ENCODE measurements around the gene SYT13.

The SYT13 gene, protein sequence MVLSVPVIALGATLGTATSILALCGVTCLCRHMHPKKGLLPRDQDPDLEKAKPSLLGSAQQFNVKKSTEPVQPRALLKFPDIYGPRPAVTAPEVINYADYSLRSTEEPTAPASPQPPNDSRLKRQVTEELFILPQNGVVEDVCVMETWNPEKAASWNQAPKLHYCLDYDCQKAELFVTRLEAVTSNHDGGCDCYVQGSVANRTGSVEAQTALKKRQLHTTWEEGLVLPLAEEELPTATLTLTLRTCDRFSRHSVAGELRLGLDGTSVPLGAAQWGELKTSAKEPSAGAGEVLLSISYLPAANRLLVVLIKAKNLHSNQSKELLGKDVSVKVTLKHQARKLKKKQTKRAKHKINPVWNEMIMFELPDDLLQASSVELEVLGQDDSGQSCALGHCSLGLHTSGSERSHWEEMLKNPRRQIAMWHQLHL

DNA sequence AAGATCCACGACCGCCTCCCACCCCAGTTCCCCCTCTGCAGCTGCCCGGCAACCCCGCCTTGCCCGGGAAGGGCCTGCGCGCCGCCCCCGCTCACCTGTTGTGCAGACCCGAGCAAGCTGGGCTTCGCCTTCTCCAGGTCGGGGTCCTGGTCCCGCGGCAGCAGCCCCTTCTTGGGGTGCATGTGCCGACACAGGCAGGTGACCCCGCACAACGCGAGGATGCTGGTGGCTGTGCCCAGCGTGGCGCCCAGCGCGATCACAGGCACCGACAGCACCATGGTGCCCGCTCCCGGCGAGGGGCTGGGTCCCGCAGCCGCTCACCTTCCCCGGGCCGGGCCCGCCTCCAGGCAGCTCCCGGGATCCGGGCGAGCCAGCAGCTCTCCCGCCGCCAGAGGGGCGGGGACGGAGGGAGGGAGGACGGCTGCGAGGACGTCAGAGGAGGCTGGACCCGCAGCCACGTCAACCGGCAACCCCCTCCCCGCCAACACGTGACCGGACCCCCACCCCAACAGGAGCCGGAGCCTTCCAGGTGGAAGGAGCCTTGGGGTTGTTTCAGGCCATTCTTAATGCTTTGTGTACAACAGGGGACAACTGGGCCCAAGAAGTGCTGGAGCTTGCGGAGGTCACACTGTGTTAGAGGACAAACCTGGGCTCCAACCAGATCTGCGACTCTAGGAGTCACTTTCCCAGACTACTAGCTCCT lies at the start of gene SYT13:
Gene SYT13, minus strand, starts transcription at position 412 of the 703 bp plus-strand sequence. Its CDS starts 134 bp downstream, at position 278.
- no peak for DNase-seq

DNA sequence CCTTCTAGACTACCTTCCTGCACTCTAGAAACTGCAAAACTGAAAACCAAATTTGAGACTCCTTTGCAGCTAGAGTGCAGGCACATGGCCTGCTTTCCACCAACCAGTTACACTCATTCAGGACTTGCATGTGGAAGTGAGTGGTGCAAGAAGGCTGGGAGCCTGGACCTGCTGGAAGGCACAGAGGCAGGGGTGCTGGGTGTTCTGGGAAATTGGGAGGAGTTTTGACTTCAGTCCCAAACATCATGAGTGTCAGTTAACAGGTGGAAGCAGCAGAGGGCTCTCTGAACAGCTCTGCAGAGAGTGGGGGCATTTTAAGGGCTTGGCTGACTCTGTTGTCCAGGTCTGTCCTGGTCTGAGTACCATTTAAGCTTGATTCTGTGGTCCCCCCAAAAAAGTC lies 49.3 kb upstream of the SYT13 start:
- DNase-seq, result no peak

DNA sequence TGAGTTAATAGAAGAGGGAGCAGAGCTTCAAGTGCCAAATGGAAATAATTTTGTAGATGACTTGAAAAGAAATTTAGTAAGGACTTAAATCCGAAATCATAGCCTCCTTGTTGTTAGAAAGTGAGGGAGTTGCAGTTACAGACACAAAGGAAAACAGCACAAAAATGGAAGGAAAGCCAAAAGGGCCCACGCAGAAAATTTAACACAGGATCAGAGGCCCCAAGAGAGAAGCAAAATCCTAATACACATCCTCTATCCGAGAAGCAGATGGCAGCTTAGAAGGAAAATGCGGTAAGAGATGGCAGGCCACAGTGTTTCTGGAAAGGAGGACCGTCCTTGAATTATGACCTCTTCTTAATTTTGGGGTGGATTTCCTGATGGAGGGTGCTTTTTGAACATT lies 48.7 kb upstream of the SYT13 start:
- DNase-seq, result no peak

DNA sequence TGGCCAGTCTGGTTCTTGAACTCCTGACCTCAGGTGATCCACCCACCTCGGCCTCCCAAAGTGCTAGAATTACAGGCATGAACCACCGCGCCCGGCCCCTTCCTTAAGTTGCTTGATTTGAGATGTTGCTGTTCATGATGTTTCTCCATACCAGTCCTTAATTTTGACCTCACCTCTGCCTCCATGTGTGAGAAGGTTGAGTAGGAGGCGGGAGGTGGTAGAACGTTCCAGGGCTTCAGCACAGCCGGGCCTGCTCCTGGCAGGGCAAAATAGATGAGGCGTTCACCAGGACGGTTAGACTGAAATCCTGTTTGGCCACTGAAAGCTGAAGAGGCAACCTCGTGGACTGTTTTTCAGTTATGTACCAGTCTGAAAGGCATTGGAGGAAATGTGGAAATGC lies 48.3 kb upstream of the SYT13 start:
- no peak for DNase-seq

DNA sequence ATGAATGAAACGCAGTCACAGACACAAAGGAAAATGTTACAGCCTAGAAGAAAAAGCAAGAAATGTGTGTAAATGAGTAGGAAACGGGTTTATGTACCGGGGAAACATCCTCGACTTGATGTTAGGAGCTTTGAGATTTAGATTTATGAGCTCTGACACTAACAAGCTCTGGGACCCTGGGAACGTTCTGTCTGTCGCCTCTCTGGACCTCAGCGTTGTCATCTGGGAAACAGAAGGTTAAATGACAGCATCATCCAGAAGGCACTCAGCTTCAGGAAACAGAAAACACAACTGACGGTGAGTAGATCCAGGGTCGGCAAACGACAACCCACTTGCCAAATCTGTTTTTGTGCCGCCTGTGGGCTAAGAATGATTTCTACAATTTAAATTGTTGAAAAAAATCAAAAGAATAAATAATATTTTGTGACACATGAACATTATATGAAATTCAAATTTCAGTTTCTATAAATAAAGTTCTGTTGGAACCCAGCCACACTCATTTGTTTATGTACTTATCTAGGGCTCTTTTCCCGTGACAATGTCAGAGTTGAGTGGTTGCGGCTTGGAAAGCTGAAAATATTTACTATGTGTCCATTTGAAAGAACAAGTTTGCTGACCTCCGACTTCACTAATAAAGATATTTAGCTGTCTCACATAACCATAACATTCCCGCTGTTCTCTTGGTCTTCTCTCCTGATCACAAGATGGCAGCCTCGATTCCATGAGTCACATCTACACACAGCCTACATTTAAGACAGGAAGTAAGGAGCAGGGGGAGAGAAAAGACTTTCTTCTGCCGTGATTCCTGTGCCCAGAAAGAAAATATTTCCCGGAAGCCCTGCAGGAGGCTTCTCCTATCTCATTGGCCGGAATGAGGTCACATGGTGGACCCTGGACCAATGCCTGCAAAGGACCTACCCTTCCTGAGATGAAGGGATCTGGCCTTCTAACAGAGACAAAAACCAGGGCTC lies 47.1 kb upstream of the SYT13 start:
- no peak for DNase-seq

DNA sequence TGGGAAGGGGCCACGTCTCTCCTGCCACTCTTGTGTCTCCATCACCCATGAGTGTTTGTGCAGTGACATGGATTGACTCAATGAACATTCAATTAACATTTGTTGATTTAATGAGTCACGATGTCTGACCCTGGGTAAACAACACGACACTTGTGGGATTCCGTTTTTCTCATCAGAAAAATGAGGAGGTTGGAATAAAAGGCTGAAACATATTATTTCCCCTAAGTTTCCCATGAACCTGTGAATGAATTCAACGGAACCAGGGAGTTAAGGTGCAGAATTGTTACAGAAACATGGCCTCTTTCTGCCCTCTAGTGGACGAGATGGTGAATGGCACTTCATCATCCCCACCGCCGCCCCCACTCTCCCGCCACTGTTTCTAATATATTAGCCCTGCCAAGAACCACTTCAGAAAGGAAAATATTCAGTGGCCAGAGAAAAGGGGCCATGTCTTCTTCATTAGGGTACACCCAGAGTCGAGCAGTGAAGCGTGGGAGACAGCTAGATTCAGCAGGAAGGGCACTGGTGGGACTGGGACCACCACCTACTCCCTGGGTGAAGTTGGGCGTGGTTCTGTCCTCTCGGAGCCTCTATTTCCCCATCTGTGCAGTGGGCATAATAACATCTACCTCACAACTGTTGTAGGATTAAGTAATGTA lies 46.3 kb upstream of the SYT13 start:
- no peak for DNase-seq

DNA sequence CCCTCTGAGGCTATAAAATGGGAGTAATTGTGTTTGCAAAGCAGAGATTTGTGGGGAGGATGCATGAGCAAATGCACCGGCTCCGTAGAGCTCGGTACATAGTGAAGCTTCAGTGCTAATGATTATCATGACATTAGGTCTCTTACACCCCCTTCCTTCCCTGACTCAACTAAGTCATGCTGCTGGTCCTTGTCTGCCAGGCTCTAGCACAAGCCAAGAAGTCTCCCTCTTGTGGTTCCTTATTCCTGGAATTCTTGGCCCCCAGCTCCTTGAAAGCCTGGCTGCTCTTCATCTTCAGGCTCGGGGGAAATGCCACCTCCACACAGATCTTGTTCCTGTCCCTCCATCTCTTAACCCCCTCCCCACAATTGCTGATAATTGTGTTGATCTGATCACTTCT lies 45.7 kb upstream of the SYT13 start:
- no peak for DNase-seq

DNA sequence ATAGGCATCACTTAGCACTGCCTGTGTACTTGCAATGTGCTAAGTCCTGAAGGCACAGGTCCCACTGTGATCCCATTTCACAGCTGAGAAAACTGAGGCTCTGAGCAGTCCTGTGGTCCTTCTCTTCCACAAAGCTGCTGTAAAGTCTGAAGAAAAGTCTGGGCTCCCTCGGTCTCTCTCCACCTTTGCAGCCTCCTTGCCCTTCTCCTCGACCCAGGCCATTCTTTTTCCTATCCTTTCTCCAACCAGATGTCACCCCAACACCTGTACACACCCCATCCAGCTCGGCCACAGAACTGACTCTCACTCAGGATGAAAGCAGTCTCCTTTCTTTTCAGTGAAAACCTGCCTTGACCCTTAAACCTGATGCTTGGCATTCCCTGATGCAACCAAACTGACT lies 42.6 kb upstream of the SYT13 start:
- DNase-seq, result no peak

DNA sequence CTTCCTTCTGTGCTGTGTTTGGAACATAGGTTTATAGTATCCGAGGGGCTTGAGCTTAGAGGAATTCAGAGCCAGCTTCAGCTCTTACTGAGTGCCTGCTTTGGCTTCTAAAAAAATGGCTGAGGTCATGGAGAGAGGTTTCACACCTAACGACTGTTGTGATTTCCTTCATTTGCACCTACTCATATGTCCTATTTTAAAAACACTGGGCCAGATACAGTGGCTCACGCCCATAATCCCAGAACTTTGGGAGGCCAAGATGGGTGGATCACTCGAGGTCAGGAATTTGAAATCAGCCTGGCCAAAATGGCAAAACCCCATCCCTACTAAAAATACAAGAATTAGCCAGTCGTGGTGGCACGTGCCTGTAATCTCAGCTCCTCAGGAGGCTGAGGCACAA lies 38.3 kb upstream of the SYT13 start:
- DNase-seq, result no peak

DNA sequence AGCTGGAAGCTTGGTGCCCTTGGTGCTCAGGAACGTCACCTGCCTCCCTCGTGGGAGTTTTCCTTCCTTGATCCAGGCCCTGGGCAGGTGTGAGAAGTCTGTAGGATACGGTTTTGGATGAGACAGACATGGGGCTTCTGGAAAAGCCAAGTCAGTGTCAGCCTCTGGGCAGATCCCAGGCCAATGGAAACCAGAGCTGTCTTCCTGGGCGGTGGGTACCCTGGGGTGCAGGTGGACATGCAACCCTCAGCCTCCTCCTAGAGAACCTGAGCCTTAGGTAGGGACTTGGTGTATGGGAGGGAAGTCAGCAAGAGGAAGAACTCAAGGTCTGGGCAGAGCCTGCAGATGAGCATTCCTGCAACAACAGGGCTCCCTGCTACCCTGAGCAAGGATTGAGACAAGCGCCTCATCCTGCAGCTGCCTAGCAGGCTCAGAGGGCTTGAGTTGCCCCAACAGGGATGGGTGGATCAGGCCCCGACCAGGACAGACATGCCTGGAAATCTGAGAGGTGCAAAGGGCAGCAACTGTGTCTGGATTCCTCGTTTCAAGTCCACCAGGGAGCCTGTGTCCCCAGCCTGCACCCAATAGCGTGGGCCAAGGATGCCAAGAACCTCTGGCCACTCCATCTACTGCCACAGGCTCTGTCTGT lies 37.6 kb upstream of the SYT13 start:
- no peak for DNase-seq

DNA sequence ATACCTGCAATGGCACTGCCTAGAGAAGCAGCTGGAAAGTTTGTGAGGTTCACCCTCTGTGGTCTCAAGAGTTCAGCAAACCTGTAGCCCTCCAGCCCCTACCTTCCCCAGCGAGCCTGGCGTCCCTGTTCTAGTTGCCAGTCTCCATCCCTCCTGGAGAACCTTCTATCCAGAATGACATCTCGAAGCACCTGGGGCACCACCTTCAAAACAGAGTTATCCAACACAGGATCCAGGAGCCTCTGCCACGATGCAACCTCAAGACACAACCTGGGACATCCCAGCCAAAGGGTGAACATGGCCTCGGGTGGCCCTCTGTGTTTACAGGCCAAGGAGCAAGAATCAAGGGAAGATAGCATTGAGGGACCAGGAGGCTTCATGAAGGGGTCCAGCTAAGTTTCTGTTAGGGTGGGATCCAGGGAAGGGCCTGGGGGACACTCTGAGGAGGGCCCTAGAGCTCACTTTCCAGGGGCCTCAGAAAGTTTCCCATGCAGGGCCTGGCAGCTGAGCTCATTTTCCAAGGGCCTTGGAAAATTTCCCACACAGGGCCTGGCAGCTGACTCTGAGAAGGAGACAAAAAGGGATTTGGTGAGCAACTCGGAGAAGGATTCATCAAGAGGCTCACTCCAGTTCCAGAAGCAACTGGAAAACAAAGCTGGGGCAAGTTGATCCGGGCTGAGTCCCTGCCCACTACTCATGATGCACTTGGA lies 36.9 kb upstream of the SYT13 start:
- no peak for DNase-seq

DNA sequence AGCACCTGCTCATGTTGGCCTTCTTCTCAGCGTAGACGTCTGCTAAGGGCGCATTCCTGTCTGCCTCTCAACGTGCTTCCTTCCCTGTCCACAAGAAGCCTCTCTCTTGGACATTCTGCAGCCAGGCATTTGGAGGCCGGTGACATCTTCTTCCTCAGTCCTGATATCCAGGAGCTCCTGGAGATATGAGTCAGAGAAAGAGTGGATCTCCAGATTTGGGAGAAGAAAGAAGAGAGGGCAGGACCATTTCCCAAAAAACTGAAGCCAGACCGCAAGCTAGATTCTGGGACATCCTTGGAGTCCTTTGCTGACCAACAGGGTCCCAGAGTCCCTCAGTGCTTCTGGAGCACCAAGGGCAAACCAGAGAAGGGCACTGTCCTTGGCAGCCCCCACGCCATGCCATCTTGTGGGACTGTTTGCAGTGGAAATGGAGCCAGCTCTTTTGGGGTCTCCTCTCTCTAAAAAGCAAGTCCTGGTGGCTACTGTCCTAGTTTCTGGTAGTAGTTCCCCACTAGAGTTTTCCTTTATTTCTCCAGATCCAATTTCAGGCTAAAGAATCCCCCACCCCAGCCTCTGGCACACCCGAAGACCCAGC lies 36.1 kb upstream of the SYT13 start:
- DNase-seq, result no peak

DNA sequence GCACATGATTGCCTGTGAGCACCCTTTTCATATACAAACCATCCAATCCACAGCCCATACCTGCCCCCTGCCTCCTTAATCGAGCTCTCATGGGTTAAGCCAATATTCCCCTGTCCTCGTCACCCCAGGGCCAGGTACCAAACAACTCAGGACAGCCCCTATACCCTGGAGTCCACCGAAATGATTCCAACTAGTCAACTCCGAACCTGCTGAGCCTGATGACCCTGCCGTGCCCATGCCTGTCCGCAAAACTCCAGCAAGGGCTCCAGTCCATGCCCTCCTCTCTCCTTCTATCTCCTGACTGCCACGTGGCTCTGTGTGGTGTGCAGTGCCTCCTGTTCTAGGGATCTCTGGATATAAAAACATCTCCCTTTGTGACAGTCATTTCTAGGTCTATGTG lies 35.5 kb upstream of the SYT13 start:
- no peak for DNase-seq

DNA sequence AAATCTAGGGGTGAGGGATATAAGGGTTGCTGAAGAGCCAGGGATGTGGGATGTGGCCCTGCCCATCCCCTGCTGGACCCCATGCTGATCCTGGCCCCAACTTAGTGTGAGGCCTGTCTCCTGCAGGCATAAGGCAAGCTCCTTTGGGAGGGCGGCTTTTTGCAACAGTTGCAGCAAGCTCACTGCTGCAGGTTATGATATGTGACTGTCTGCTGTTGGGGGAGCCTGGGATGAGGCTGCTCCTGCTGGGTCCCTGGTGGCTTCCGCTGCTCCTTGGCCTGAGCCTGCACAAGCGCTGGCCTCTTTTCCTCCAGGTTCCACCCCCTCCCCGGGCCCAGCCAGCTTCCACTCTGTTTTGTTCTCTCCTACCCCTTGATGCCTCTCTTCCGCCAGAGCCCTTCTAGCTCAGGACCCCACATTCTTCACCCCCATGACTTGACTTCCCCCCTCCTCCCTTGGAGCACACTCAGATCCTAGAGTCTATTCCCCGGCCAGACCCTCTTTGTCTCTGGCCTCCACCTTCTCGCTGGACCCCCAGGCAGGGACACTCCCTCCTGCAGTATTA lies 35.0 kb upstream of the SYT13 start:
- no peak for DNase-seq

DNA sequence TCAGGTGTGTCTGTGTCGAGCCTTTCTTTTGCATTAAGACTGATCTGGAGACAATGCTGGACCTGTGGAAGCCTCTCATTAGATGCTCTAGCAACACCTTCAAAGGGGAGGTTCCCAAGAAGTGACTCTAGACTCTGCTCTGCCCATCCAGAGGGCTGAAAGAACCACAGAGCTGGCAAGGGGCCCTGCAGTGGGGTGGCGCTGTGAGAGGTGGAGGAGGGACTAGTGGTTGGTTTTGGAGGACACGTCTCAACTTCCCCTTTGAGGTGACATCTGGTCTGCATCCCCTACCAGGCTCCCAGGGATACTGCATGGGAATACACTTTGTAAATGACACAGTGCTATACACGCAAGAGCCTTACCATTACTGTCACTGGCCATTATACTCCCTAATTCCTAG lies 34.2 kb upstream of the SYT13 start:
- no peak for DNase-seq

DNA sequence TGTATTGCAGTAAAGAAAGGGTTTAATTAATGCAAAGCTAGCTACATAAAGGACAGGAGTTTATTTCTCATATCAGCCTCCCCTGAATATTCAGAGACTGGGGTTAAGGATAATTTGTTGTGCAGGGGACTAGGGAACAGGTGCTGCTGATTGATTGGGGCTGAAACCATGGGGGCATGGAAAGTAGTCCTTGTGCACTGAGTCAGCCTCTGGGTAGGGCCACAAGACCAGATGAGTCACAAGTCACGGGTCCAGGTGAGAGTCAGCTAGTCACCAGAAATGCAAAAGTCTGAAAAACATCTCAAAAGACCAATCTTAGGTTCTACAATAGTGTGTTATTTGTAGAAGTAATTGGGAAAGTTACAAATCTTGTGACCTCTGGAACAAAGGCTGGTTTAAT lies 32.9 kb upstream of the SYT13 start:
- DNase-seq, result no peak

DNA sequence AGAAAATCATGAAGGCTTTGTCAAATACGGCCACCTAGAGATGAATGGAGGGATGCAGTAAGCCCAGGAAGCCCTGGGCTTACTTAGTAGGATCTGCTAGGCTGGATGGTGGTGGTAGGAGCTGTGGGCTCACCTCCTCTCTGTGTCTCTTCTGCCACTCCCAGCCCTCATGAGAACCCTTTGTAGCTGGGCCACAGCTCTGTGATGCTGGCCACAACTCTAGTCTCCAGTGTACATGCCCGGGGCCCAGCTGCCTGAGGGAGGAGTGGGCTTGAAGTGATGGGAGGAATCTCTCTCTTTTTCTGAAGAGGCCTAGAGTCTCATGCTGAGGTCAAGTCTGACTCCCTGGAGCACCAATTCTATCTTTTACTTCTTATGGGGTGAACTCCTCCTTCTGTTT lies 32.4 kb upstream of the SYT13 start:
- no peak for DNase-seq

DNA sequence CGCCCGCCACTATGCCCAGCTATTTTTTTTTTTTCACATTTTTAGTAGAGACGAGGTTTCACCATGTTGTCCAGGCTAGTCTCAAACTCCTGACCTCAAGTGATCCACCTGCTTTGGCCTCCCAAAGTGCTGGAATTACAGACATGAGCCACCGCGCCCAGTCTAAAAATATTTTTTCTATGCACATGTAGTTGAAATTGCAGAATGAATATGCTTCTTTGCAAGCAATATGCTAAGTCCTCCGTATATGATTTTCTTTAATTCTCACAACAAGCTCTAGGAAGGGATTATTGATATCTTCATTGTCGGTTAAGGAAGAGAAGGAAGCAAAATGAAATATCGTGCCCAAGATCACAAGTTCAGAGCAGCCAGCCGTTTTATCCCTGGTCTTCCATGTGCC lies 30.1 kb upstream of the SYT13 start:
- no peak for DNase-seq

DNA sequence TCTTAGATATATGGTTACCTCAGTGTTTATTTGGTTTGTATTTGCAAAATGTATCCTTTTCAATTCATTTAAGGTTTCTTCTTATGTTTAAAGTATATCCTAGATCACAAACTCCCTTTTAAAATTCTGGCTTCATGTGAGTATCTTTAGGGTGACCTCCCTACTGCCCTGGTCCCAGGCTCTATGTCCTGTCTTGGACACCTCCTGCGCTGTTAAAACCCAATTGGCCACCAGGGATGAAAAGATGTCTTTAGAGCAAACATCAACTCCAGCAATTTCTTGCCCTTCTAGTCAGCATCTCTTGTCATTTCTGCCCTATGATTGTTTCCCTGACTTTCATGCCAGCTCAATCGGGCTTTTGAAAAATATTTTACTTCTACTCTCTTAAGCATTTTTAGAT lies 28.8 kb upstream of the SYT13 start:
- DNase-seq, result no peak

DNA sequence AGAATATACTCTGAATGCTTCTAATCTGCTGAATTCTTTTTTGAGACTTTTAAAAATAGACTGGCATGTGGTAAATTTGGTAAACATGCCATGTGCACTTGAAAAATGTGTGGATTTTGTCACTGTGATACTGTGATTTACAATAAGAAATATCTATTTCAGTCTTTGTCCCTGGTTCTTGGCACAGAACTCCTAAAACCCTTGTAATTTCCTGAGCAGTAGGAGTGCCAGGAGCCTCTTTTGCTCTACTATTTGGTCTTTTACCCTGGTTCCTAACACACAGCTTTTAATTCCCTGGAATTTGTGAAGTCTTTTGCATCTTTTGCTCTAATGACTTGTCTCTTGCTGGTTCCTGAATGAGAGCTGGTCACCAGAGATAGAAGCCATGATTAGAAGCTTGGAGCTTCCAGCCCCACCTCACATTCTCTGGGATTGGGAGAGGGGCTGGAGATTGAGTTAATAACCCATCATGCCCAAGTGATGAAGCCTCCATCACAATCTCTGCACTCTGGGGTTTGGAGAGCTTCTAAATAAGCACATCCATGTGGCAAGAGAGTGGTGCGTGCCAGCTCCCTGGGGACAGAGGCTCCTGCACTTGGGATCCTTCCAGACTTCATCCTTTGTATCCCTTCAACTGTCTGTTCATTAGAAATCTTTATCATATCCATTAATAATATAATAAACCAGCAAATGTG lies 27.2 kb upstream of the SYT13 start:
- DNase-seq, result no peak

All from KG1 (cell line).